Ascending aorta (tissue), 2 donors: ENCODE measurements around the gene CASZ1. TPM values are rescaled to one million over a fixed set of nuclear protein-coding genes. Genes with fewer than 3 reads are reported as not detected.

Experiments used
- DNase-seq, 2 donors: peaks; one replicate each; pipeline ENCODE4 v3.0.0-alpha.2; 2019; ENCODE audit warnings: low spot score in 2 of 2
- H3K27ac ChIP-seq, 2 donors: fragments of 200-600 bp; sonication (generic); one replicate each; pipeline ENCODE4 v1.5.1; 2016 to 2017; ENCODE audit warnings: mild to moderate bottlenecking in 1 of 2
- H3K27me3 ChIP-seq: fragments of 200-600 bp; sonication (generic); one replicate; pipeline ENCODE4 v1.5.1; 2017
- H3K36me3 ChIP-seq, 2 donors: fragments of 200-600 bp; sonication (generic); one replicate each; pipeline ENCODE4 v1.5.1; 2016
- H3K4me1 ChIP-seq, 2 donors: fragments of 200-600 bp; sonication (generic); one replicate each; pipeline ENCODE4 v1.5.1; 2016 to 2017; ENCODE audit warnings: mild to moderate bottlenecking in 1 of 2
- H3K4me3 ChIP-seq, 2 donors: fragments of 200-600 bp; sonication (generic); one replicate each; pipeline ENCODE4 v1.5.1; 2016 to 2017; ENCODE audit warnings: mild to moderate bottlenecking in 1 of 2
- H3K9me3 ChIP-seq, 2 donors: fragments of 200-600 bp; sonication (generic); one replicate each; pipeline ENCODE4 v1.5.1; 2016
- CTCF ChIP-seq, 3 experiments: fragments of 200-600 bp in 2 of 3; fragments of 450-650 bp in 1 of 3; sonication (generic) in 2 of 3; IDR thresholded peaks; one replicate each; pipeline ENCODE4 v1.5.1; 2016 to 2019; ENCODE audit warnings: antibody characterized with exemption in 3 of 3, mild to moderate bottlenecking in 1 of 3, moderate library complexity in 1 of 3
- intact Hi-C: fragments of 100-400 bp; cut with DNase I; formaldehyde crosslinking; loops from one replicate; pipeline ENCODE4 v1.15.1; 2023
- total RNA-seq: library from RNA; depleted of rRNA; stranded (reverse); fragments of >200 nt; gene quantifications from one replicate; pipeline ENCODE4 v1.1.0, GENCODE V29; 2016

Gene CASZ1
- total RNA-seq, 1 donor from 2014 or later: 25.8 TPM

DNA sequence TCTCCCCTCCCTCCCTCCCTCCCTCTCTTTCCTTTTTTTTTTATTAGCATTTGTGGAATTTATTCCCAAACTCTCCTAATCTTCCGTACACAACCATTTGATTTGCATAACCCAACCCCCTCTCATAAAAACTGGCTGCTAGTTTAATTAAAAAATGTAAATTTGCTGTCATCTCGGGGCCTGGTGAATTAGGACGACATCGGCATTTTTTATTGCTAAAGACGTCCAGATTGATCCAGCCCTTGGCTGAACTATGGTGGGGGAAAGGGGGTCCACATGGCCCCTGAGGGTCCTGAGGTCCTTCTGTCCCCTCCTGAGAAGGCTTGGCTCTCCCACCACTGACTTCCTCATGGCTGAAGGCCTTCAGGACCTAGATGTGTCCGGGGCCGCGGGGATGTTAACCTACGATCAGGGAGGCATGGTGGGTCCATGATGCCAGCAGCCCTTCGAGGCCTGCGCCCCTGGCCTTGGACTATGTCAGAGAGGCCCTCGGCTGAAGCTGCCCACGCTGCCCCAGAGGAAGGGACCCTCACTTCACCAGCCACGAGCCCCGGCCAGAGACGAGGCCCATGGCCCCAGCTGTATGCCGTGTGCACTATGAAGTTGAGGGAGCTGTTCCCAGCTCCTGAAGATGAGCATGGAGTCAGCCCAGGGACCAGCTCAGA lies 105.2 kb downstream of the CASZ1 start:
- H3K27me3 ChIP-seq: no peaks in the 10 kb centered on the region
- no peaks in the 10 kb centered on the region for H3K9me3 ChIP-seq
- no peak overlapping the region for H3K27ac ChIP-seq
- no peak for TF ChIP-seq CTCF (IDR thresholded peaks at IDR 0.05)
- H3K4me1 ChIP-seq: peaks cover 9 to 54% of the 10 kb centered on the region in 2 donors
- intact Hi-C loops: loop anchor here (5.0 kb wide), 1 partner anchor 164 kb away; no protein-coding TSS in a partner anchor
- H3K4me3 ChIP-seq: no peak overlapping the region
- DNase-seq: no peak
- no peaks in the 10 kb centered on the region for H3K36me3 ChIP-seq

DNA sequence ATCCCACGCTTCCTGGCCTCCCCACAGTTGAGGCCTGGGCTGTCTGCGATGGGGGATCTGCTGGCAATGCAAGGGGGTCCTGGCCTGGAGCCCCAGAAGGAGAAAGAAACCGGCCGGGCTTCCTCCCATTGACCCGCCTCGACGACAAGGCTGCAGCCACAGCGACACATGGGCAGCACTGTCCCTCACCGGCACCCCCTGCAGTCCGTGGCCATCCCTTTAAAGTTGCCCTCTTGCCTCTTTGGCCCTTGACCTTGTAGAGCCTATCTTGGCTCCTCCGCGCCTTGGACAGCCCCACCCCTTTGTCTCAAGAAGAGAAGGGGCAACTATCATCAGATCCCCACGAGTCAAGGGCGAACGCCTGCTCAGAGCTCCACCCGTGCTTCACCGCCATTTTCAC lies 106.0 kb downstream of the CASZ1 start:
- no peaks in the 10 kb centered on the region for H3K27me3 ChIP-seq
- H3K4me1 ChIP-seq: peaks cover 9 to 50% of the 10 kb centered on the region in 2 donors
- no peak for DNase-seq
- no peak for TF ChIP-seq CTCF (IDR thresholded peaks at IDR 0.05)
- no peak overlapping the region for H3K4me3 ChIP-seq
- no peaks in the 10 kb centered on the region for H3K9me3 ChIP-seq
- H3K36me3 ChIP-seq: no peaks in the 10 kb centered on the region
- H3K27ac ChIP-seq: no peak overlapping the region
- intact Hi-C loops: loop anchor here (5.0 kb wide), 1 partner anchor 163 kb away; no protein-coding TSS in a partner anchor

DNA sequence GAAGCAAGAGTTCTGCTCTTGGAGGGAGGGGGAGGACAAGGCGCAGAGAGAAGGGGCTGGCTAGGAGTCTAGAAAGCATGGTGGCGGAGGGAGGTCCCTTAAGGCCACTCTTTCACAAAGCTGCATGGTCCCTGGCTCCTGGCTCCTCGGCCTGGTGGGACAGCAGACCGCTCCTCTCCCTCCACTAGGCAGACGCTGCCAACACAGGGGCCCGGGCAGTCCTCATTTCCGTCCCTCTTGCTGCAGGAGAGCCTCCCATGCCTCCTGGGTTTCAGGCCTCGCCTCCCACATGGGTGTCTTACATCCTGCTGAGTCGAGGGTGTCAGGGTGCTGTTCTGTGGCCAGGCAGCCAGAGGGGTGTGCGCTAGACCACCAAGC lies 108.0 kb downstream of the CASZ1 start:
- intact Hi-C loops: loop anchor here (1.0 kb wide), 1 partner anchor 22 kb away; no protein-coding TSS in a partner anchor
- no peak for TF ChIP-seq CTCF (IDR thresholded peaks at IDR 0.05)
- no peak overlapping the region for H3K4me3 ChIP-seq

DNA sequence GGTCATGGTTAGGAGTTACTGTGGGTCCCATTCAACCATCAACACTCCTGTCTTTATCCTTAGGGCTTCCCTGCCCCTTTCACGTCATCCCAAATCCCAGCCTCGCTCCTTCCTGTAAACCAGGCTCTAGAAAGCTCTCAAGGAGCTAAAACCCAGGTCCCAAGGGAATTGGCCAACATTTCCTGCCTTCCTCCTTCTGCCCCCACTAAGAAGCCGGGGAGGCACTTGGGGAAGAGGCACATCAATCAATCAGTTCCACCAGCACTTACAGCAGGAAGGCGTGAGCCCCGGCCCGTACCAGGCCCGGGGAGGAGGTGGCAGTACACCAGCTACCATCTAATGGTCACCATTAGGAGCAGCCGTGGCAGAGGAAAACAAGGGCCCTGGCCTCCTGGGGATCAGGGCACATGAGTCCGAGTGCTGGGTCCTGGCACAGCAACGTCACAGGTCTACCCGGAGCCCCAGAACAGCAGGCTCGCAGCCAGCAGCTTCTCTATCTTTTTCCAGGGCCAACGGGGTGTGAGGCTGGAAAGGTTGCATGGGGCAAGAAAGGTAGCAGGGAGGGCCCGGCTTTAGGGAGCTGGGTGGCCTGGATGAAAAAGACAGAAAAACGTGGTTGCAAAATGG lies 108.6 kb downstream of the CASZ1 start:
- Histone ChIP-seq H3K27me3 (no peaks in the 10 kb centered on the region), H3K4me3 (no peak overlapping the region), H3K36me3 (no peaks in the 10 kb centered on the region), H3K27ac (peak overlapping the region; percentile 2 to 41), H3K4me1 (peaks cover 9 to 47% of the 10 kb centered on the region in 2 donors), H3K9me3 (no peaks in the 10 kb centered on the region)
- no peak for TF ChIP-seq CTCF (IDR thresholded peaks at IDR 0.05)
- no peak for DNase-seq
- intact Hi-C loops: loop anchor here (1.0 kb wide), 1 partner anchor 22 kb away; no protein-coding TSS in a partner anchor

More for the DNA sequence above, 108.0 kb downstream of the CASZ1 start:
- H3K36me3 ChIP-seq: no peaks in the 10 kb centered on the region
- peak overlapping the region in 1 of 2 donors; percentile 41 for H3K27ac ChIP-seq
- H3K4me1 ChIP-seq: peaks cover 9 to 50% of the 10 kb centered on the region in 2 donors
- DNase-seq: no peak
- no peaks in the 10 kb centered on the region for H3K9me3 ChIP-seq
- no peaks in the 10 kb centered on the region for H3K27me3 ChIP-seq

DNA sequence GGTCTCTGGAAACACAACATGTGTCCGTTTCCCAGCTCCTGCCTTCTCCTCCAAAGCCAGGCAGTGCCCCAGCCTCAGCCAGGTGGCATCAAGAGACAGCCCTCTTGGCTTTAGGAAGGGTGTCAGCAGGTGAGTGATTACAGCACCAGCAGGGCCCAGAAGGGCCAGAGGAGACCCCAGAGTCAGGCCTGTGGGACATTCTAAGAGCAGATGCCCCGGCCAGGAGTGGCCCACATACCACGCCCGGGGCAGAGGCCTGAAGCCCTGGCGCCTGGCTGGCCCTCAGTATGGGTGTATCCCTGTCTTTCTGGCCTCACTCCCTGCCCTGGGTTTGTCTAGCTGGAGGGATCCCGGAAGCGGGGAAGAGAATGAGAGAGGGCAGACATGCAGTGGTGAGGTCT lies 109.2 kb downstream of the CASZ1 start:
- H3K4me1 ChIP-seq: peaks cover 9 to 41% of the 10 kb centered on the region in 2 donors
- TF ChIP-seq CTCF (IDR thresholded peaks at IDR 0.05): no peak
- no peaks in the 10 kb centered on the region for H3K36me3 ChIP-seq
- no peaks in the 10 kb centered on the region for H3K27me3 ChIP-seq
- H3K9me3 ChIP-seq: no peaks in the 10 kb centered on the region
- DNase-seq: no peak
- intact Hi-C loops: no loop called here
- peak overlapping the region; percentile 2 to 41 for H3K27ac ChIP-seq
- H3K4me3 ChIP-seq: no peak overlapping the region
